CD4-positive, alpha-beta T cell treated with Interferon gamma for 1 hour (primary cell): ENCODE measurements around the gene ZFAND2A.

Source experiments
- DNase-seq: peaks from one replicate; pipeline ENCODE4 v3.0.0-alpha.2; 2020

ZFAND2A gene

DNA sequence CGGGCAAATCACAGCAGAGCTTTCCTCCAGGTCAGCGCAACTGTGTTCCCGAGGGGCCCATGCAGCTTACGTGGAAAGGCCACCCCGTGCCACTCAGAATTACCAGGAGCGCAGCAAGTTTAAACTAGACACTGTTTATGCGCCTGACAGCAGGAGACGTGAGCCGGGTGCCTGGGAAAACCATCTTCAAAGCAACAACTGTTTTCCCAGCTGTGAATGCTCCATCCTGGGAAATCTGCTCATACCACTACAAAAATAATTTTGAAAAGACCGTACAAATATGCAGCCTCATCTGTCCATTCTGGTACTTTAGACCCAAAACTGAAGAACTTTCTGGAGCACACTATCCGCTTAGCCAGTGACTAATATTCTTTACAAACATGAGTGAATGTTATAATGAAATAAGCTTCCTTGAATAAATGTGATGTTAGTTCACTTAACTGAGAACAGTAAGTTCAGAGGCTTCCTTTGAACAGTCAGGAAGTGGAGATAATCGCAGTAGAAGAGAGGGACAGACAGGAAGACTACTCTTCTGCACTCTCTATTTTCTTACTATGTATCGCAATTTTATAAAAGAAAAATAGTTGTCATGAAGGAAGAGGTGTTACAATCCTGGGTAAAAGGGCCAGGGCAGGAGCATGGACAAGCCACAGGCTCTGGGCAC, 55.3 kb downstream of the ZFAND2A start:
- no peak for DNase-seq

DNA sequence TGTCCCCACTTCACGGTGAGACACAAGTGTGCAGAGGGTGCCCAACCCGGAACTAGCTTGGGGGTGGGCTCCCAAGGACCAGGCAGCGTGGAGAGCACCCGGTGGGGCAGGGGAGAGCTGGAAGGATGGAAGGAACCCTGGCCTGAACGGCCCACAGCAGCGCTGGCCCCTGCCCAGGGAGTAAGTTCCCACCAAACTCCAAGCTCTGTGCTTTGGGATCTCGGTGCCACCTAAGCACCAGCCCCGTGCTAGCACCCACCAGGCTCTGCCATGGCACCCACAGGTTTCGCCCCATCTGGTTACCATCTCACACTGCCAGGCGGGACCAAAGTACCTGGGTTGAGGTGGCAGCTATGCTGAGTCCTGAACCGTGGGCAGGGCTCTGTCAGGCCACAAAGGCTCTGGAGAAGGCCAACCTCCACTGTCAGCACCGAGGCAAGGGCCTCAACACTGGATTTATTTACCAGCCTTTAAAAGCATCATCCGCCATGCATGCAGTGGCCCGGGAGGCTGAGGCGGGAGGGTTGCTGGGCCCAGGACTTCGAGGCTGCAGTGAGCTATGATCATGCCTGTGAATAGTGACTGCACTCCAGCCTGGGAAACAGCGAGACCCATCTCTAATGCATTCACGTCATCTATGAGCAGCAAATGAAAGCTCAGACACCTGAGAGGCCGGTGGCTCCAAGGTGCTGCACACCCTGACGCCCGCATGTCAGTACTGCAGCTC, 56.0 kb downstream of the ZFAND2A start:
- DNase-seq = no peak

DNA sequence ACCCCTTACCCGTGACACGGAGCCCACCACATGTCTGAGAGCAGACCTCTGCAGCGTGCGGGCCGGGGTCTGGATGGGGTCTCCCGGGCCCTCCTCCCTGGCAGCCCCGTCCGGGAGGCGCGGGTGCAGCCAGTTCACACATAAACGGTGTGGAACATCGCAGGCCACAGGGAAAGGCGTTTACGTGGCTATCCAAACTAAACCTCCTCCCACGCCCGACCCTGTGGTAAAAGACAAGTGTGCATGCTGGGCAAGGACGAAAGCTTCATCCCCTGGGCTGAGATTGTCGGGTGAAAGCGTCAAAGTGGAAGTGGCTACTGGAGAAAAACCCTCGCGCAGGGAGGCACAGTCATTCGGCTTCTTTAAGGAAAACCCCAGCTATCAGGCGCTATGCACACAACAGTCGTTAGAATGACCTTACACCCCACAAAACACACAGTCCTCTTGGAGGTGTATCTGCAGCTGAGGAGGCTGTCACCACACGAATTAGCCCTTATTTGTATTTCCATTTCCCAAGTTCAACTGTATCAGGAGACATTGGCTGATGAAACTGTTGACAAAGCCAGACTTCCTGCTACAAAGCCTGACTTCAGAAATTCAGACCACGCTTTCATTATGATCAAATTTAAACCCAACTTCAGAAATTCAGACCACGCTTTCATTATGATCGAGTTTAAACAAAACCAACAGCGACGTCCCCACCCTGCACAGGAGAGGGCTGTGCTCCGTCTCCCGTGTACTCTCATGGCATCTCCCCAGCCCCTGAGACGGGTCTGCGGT, 56.8 kb downstream of the ZFAND2A start:
- no peak for DNase-seq
